ENCODE data around the gene APOA5.

DNA sequence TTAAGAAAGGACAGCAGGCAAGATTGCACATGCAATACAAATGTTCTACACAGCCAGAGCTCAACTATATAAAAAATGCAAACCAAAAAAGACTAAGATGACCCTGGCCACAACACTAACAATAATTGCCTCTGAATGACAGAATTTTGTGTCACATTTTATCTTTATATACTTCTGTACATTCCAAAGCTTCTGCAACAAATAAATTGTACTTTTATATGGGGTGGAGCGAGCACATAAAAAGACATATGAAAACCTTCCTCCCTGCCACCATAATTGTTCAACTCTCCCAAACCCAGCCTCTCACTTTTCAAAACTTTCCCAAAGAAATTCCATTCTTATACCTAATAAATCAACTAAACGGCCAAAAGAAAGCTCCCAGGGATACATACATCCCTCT, 29.5 kb downstream of the APOA5 start:
- TF ChIP-seq, protein P1, sequence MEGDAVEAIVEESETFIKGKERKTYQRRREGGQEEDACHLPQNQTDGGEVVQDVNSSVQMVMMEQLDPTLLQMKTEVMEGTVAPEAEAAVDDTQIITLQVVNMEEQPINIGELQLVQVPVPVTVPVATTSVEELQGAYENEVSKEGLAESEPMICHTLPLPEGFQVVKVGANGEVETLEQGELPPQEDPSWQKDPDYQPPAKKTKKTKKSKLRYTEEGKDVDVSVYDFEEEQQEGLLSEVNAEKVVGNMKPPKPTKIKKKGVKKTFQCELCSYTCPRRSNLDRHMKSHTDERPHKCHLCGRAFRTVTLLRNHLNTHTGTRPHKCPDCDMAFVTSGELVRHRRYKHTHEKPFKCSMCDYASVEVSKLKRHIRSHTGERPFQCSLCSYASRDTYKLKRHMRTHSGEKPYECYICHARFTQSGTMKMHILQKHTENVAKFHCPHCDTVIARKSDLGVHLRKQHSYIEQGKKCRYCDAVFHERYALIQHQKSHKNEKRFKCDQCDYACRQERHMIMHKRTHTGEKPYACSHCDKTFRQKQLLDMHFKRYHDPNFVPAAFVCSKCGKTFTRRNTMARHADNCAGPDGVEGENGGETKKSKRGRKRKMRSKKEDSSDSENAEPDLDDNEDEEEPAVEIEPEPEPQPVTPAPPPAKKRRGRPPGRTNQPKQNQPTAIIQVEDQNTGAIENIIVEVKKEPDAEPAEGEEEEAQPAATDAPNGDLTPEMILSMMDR (conservative IDR thresholded peaks at IDR 0.05): no peak
- no peak for TF ChIP-seq EZH2 (IDR thresholded peaks at IDR 0.05; ENCODE audit: low read depth)

Data from PC-9 (cell line).